Heart left ventricle (tissue), 13 donors: ENCODE results near the gene THOC5.

Source experiments
- CTCF ChIP-seq, 12 donors: fragments of 200-600 bp; sonication (generic) in 4 of 12; IDR thresholded peaks; one replicate each; pipeline versions ENCODE4 v1.5.0 to v1.8.0; 2018 to 2022; ENCODE audit warnings: antibody characterized with exemption in 12 of 12, mild to moderate bottlenecking in 5 of 12
- POLR2A ChIP-seq, 2 donors: fragments of 450-650 bp; IDR thresholded peaks; one replicate each; pipeline ENCODE4 v1.6.1; 2017; ENCODE audit warnings: antibody characterized with exemption in 2 of 2, mild to moderate bottlenecking in 2 of 2, moderate library complexity in 2 of 2
- donor health status: ischemic (EF 13 %, LVEDD 7.1; RV severe dilation, severe dysfunction).
- donor health status: DM: no; HTN: yes; CAD: no.
- donor health status: DM: no; HTN: no; CAD: no.
- donor health status: ischemic (EF 25% LVEDD 6.9; RV normal size, moderate dysfunction).
- donor health status: ischemic (EF 25% LVEDD 5.7; RV mildly dilated, moderate dysfunction).
- donor health status: ischemic (EF 35%, LVEDD 5.7; RV mildly dilated, moderate dysfunction).
- donor health status: nonischemic (EF 11% LVEDD 7.7; RV severe dilation, severe dysfunction).
- donor health status: DM: yes; HTN: yes; CAD: no.
- donor health status: PGD.
- donor health status: ischemic (EF 29% LVEDD 5.4; RV normal size, mild dysfunction).
- donor health status: nonischemic (EF 23%, LVEDD 6.1; RV moderate dilation, normal function).

- no peak for TF ChIP-seq CTCF (IDR thresholded peaks at IDR 0.05)
- TF ChIP-seq POLR2A (IDR thresholded peaks at IDR 0.05), result no peak
Measured at GRCh38 chr22:29523761-29524160, 29.8 kb downstream of the THOC5 start.
